H1 (cell line): ENCODE data around the gene ENTREP3. TPM values are rescaled to one million over a fixed set of nuclear protein-coding genes. Genes with fewer than 3 reads are reported as not detected.
A peak's percentile ranks its signal among the peaks of the same experiment; 100 is the strongest.
"Not testable (repeated sequence)": the region's sequence is repeated elsewhere in the genome, so short reads cannot be mapped to it uniquely, and the experiment has no call there.

Experiments used
- CTCF ChIA-PET: fragments of 300-600 bp; sonication (Branson Sonifier 250); formaldehyde crosslinking; loops from one replicate; lab custom pipeline; 2021; ENCODE audit not compliant: partially characterized antibody; lab: Charles Lee
- POLR2A ChIA-PET: fragments of 300-600 bp; sonication (Branson Sonifier 250); formaldehyde crosslinking; loops from one replicate; lab custom pipeline; 2021; ENCODE audit warnings: inconsistent platforms; ENCODE audit not compliant: partially characterized antibody; lab: Charles Lee
- DNase-seq, 2 experiments: peaks; one replicate each; pipeline versions ENCODE4 v3.0.0 to v3.0.0-alpha.2; 2010 to 2022; ENCODE audit warnings: low spot score in 2 of 2, low read depth in 1 of 2, mixed read lengths in 1 of 2
- FAIRE-seq: peaks from 2 replicates; lab custom pipeline; 2011; peaks lifted over from hg19 to GRCh38; lab: Jason Lieb, UNC
- H2AFZ ChIP-seq: 2 replicates; pipeline ENCODE4 v1.8.1; 2012; ENCODE audit warnings: low read length, inconsistent platforms
- H2AK5ac ChIP-seq: 2 replicates; pipeline ENCODE4 v1.6.1; 2013; ENCODE audit warnings: low read depth, low read length
- H2BK120ac ChIP-seq: replicated peaks from 2 replicates; pipeline ENCODE3; 2013; ENCODE audit warnings: low read depth, low read length, inconsistent platforms
- H2BK12ac ChIP-seq: 2 replicates; pipeline ENCODE4 v1.6.1; 2013; ENCODE audit warnings: low read depth, low read length
- H2BK15ac ChIP-seq: 2 replicates; pipeline ENCODE4 v1.6.1; 2013; ENCODE audit warnings: low read length
- H2BK20ac ChIP-seq: 2 replicates; pipeline ENCODE4 v1.6.1; 2013; ENCODE audit warnings: low read length
- H2BK5ac ChIP-seq: 2 replicates; pipeline ENCODE4 v1.6.1; 2013; ENCODE audit warnings: low read depth, low read length
- H3K14ac ChIP-seq: 2 replicates; pipeline ENCODE4 v1.6.1; 2013; ENCODE audit warnings: inconsistent platforms; ENCODE audit not compliant: insufficient read length
- H3K18ac ChIP-seq: 2 replicates; pipeline ENCODE4 v1.6.1; 2013; ENCODE audit warnings: low read length; ENCODE audit errors: extremely low read depth
- H3K23ac ChIP-seq: 2 replicates; pipeline ENCODE4 v1.6.1; 2013; ENCODE audit warnings: inconsistent platforms; ENCODE audit not compliant: insufficient read length
- H3K23me2 ChIP-seq: 2 replicates; pipeline ENCODE4 v1.6.1; 2013; ENCODE audit warnings: low read depth, low read length
- H3K27ac ChIP-seq: 2 replicates; pipeline ENCODE4 v1.6.1; 2011; ENCODE audit warnings: low read depth, low read length, inconsistent platforms
- H3K27me3 ChIP-seq, 4 experiments: replicated peaks in 1 of 4; 1 replicate in 1 of 4; 2 replicates in 3 of 4; pipeline versions ENCODE4 v1.6.1 to v1.8.1; 2011 to 2013; ENCODE audit warnings: low read length in 3 of 4, mild to moderate bottlenecking in 3 of 4, inconsistent platforms in 2 of 4, mixed read lengths in 2 of 4, moderate library complexity in 1 of 4; ENCODE audit not compliant: control insufficient read depth in 3 of 4, insufficient read depth in 3 of 4; ENCODE audit errors: extremely low read depth in 1 of 4
- H3K36me3 ChIP-seq, 4 experiments: 2 replicates each; pipeline versions ENCODE4 v1.6.1 to v1.8.1; 2011 to 2013; ENCODE audit warnings: mild to moderate bottlenecking in 4 of 4, low read length in 3 of 4, moderate library complexity in 2 of 4, control low read depth in 1 of 4, inconsistent platforms in 1 of 4; ENCODE audit not compliant: insufficient read depth in 4 of 4, control insufficient read depth in 2 of 4
- H3K4ac ChIP-seq: replicated peaks from 2 replicates; pipeline ENCODE3; 2013; ENCODE audit warnings: low read length, low read depth, mixed read lengths, inconsistent platforms; ENCODE audit not compliant: insufficient read length
- H3K4me1 ChIP-seq, 4 experiments: replicated peaks in 1 of 4; 1 replicate in 1 of 4; 2 replicates in 3 of 4; pipeline versions ENCODE4 v1.6.1 to v1.8.1; 2011 to 2013; ENCODE audit warnings: low read length in 3 of 4, inconsistent platforms in 2 of 4, mixed read lengths in 1 of 4; ENCODE audit not compliant: insufficient read depth in 4 of 4, control insufficient read depth in 3 of 4
- H3K4me2 ChIP-seq, 2 experiments: 2 replicates each; pipeline versions ENCODE4 v1.6.1 to v1.8.1; 2011 to 2013; ENCODE audit warnings: low read depth in 2 of 2, low read length in 2 of 2, control low read depth in 1 of 2, inconsistent platforms in 1 of 2, mild to moderate bottlenecking in 1 of 2; ENCODE audit not compliant: insufficient read depth in 1 of 2
- H3K4me3 ChIP-seq, 4 experiments: fragments of 200-600, 300-600 bp in 1 of 4; sonication (generic), shearing (Covaris generic), sonication (Bioruptor Twin) in 1 of 4; 2 replicates each; pipeline versions ENCODE4 v1.5.1 to v1.8.1; 2011 to 2016; ENCODE audit warnings: low read length in 4 of 4, low read depth in 3 of 4, control low read depth in 2 of 4, inconsistent platforms in 2 of 4, mild to moderate bottlenecking in 2 of 4, mixed read lengths in 1 of 4, moderate library complexity in 1 of 4; ENCODE audit not compliant: insufficient read depth in 2 of 4; ENCODE audit errors: extremely low read depth in 1 of 4
- H3K56ac ChIP-seq: replicated peaks from 2 replicates; pipeline ENCODE3; 2013; ENCODE audit warnings: low read depth, mild to moderate bottlenecking, mixed read lengths, low read length, inconsistent platforms; ENCODE audit not compliant: insufficient read length
- H3K79me1 ChIP-seq: 2 replicates; pipeline ENCODE4 v1.6.1; 2013; ENCODE audit warnings: low read depth, low read length, control low read depth
- H3K79me2 ChIP-seq, 2 experiments: 2 replicates each; pipeline versions ENCODE4 v1.6.1 to v1.8.1; 2012 to 2013; ENCODE audit warnings: low read length in 2 of 2, mild to moderate bottlenecking in 2 of 2, inconsistent platforms in 1 of 2; ENCODE audit not compliant: insufficient read depth in 2 of 2, control insufficient read depth in 1 of 2
- H3K9ac ChIP-seq, 4 experiments: replicated peaks in 1 of 4; 1 replicate in 1 of 4; 2 replicates in 3 of 4; pipeline versions ENCODE4 v1.6.1 to v1.8.1; 2011 to 2013; ENCODE audit warnings: low read depth in 3 of 4, low read length in 3 of 4, control low read depth in 2 of 4, mild to moderate bottlenecking in 2 of 4, moderate library complexity in 2 of 4, inconsistent platforms in 1 of 4; ENCODE audit errors: extremely low read depth in 1 of 4
- H3K9me3 ChIP-seq, 2 experiments: 2 replicates each; pipeline versions ENCODE4 v1.6.1 to v1.8.1; 2012 to 2013; ENCODE audit warnings: mild to moderate bottlenecking in 2 of 2, moderate library complexity in 2 of 2, control low read depth in 1 of 2, inconsistent platforms in 1 of 2, low read depth in 1 of 2, low read length in 1 of 2, mixed read lengths in 1 of 2; ENCODE audit not compliant: insufficient read depth in 2 of 2
- H4K20me1 ChIP-seq, 2 experiments: replicated peaks in 1 of 2; 2 replicates each; pipeline versions ENCODE3 to v1.8.1; 2011 to 2013; ENCODE audit warnings: inconsistent platforms in 2 of 2, low read length in 2 of 2, mild to moderate bottlenecking in 1 of 2; ENCODE audit not compliant: insufficient read depth in 2 of 2, control insufficient read depth in 1 of 2
- H4K5ac ChIP-seq: 2 replicates; pipeline ENCODE4 v1.6.1; 2013; ENCODE audit warnings: low read length, low read depth, mixed read lengths, inconsistent platforms; ENCODE audit not compliant: insufficient read length
- H4K8ac ChIP-seq: 2 replicates; pipeline ENCODE4 v1.8.0; 2013; ENCODE audit warnings: mild to moderate bottlenecking, moderate library complexity, low read length, inconsistent platforms; ENCODE audit not compliant: insufficient read depth; ENCODE audit errors: extremely low read depth
- H4K91ac ChIP-seq: replicated peaks from 2 replicates; pipeline ENCODE3; 2013; ENCODE audit warnings: low read length, mixed read lengths, inconsistent platforms; ENCODE audit not compliant: insufficient read length
- WGBS, 2 experiments: shearing (Covaris generic) in 1 of 2; methylation state at CpG; one replicate each; pipeline versions ENCODE4 v1.1.6 to v1.1.7; 2013 to 2015; ENCODE audit warnings: low lambda C conversion rate in 2 of 2, mixed read lengths in 2 of 2, inconsistent platforms in 1 of 2, low coverage in 1 of 2, missing lambda C conversion rate in 1 of 2; ENCODE audit not compliant: insufficient replicate concordance in 2 of 2, insufficient coverage in 1 of 2, insufficient read length in 1 of 2; ENCODE audit errors: extremely low coverage in 1 of 2, missing lambda C conversion rate in 1 of 2; 5-methylcytosine and 5-hydroxymethylcytosine counted together
- polyA plus RNA-seq, 7 experiments: library from polyadenylated mRNA; depleted of rRNA in 3 of 7; stranded (reverse) in 5 of 7; unstranded in 2 of 7; fragments of >200 nt in 5 of 7; fragments of 200-250 nt in 2 of 7; gene quantifications; 1 replicate in 5 of 7; 2 replicates in 1 of 7; 4 replicates in 1 of 7; pipeline versions ENCODE4 v1.2.1 to v1.2.3, GENCODE V29; 2011 to 2013; ENCODE audit warnings: missing spikeins in 2 of 7, mixed read lengths in 2 of 7
- total RNA-seq: library from RNA; stranded (reverse); fragmentation: NEBNext Ultra II Directional; extraction: Animal tissue kit (Norgen Biotek cat#: 25700); gene quantifications from 2 replicates; pipeline ENCODE4 v1.2.1, GENCODE V29; 2021

Gene ENTREP3
- total and polyA plus RNA-seq, 2 of the 8 experiments (the other 6 are each of a cell fraction or from before 2014, with no cell fraction given), result 22.8 to 52.2 TPM

- not testable (repeated sequence) for H3K27me3 ChIP-seq, H3K27ac ChIP-seq, H2BK5ac ChIP-seq, DNase-seq, H3K4ac ChIP-seq, H3K79me1 ChIP-seq, H4K5ac ChIP-seq, H3K23me2 ChIP-seq, H3K79me2 ChIP-seq, H3K9me3 ChIP-seq, H3K56ac ChIP-seq, H2BK12ac ChIP-seq, H3K36me3 ChIP-seq, H2BK20ac ChIP-seq, FAIRE-seq, H4K8ac ChIP-seq, H2AFZ ChIP-seq, H3K23ac ChIP-seq, H3K18ac ChIP-seq, H3K14ac ChIP-seq, H2BK120ac ChIP-seq, H3K9ac ChIP-seq, H4K20me1 ChIP-seq, H4K91ac ChIP-seq, H3K4me3 ChIP-seq, H2BK15ac ChIP-seq
- ChIA-PET CTCF (interaction anchor here (0.6 to 7.2 kb wide), 6 partner anchors 18 to 51 kb away, joined by 3 to 62 read pairs (median 6); partner anchors contain the start of genes MTX1, THBS3 and TRIM46), POLR2A (interaction anchor here (1.0 to 11.9 kb wide), 4 partner anchors 14 to 34 kb away, joined by 3 to 235 read pairs (median 26); partner anchors contain the start of genes MTX1 and THBS3)
- Histone ChIP-seq H2AK5ac (peak overlapping the region; percentile 45; the same call in 1 of the 2 replicates), H3K4me1 (peaks cover 0 to 14% (median 4%) of the 10 kb centered on the region in 4 experiments; a peak in 5 of 7 replicates), H3K4me2 (peak overlapping the region; percentile 67 to 73; a peak in 2 of 4 replicates)
- WGBS, 2 experiments, result 98% methylated on average over 8 of the region's 8 CpGs; no CpG with 5 or more reads in 1 of the 2 experiments
These were observed 29.9 kb downstream of the ENTREP3 start for GRCh38 chr1:155225404-155225759.
